22Rv1 (cell line): ENCODE data around the gene PLVAP.

Experiments used
- H3K27ac ChIP-seq: fragments of 450-650 bp; 2 replicates; pipeline ENCODE4 v1.5.1; 2017
- CTCF ChIP-seq: fragments of 450-650 bp; IDR thresholded peaks from 2 replicates; pipeline ENCODE4 v1.5.1; 2017; ENCODE audit warnings: mild to moderate bottlenecking
- ZFX ChIP-seq: fragments of 450-650 bp; IDR thresholded peaks from 2 replicates; pipeline ENCODE4 v1.6.1; 2017; ENCODE audit warnings: antibody characterized with exemption, borderline replicate concordance

Gene PLVAP

GRCh38 chr19:17327654-17328516 is 49.3 kb downstream of the PLVAP start:
- H3K27ac ChIP-seq, result peak overlapping the region; percentile 84

GRCh38 chr19:17327068-17327653 is 50.0 kb downstream of the PLVAP start:
- no peak for TF ChIP-seq CTCF
- no peak for TF ChIP-seq ZFX
- peak overlapping the region; percentile 84 for H3K27ac ChIP-seq

More at GRCh38 chr19:17327654-17328516, 49.3 kb downstream of the PLVAP start:
- TF ChIP-seq CTCF, result peak; percentile 88
- TF ChIP-seq ZFX, result no peak

GRCh38 chr19:17326595-17326966 is 50.6 kb downstream of the PLVAP start:
- TF ChIP-seq CTCF (no peak), ZFX (no peak)
- peak overlapping the region; percentile 84 for H3K27ac ChIP-seq

GRCh38 chr19:17325881-17326594 is 51.1 kb downstream of the PLVAP start:
- TF ChIP-seq CTCF (no peak), ZFX (no peak)
- no peak overlapping the region; the same call in 1 of the 2 replicates for H3K27ac ChIP-seq

- TF ChIP-seq CTCF, result no peak
- no peak for TF ChIP-seq ZFX
- no peak overlapping the region for H3K27ac ChIP-seq
Measured at GRCh38 chr19:17325133-17325532, 52.0 kb downstream of the PLVAP start.

- no peak for TF ChIP-seq ZFX
- TF ChIP-seq CTCF, result no peak
- H3K27ac ChIP-seq, result no peak overlapping the region
Measured at GRCh38 chr19:17324357-17325114, 52.6 kb downstream of the PLVAP start.
